Measurements from ENCODE around the gene KPTN.

GRCh38 chr19:47475465-47475864 is 8.6 kb downstream of the KPTN start:
- TF ChIP-seq CTCF (conservative IDR thresholded peaks at IDR 0.05) (no peak), EZH2 (IDR thresholded peaks at IDR 0.05; ENCODE audit: low read depth) (no peak)

Measured in PC-9 (cell line).